GM18870 (cell line): ENCODE measurements around the gene CIRBP.
"Not testable (repeated sequence)": the region's sequence is repeated elsewhere in the genome, so short reads cannot be mapped to it uniquely, and the experiment has no call there.

Experiments used
- ATAC-seq: cut with Tn5 transposase; IDR thresholded peaks from one replicate; pipeline ENCODE4 v1.9.1; 2021; ENCODE audit warnings: moderate library complexity; ENCODE audit not compliant: unreplicated experiment

The CIRBP gene

GRCh38 chr19:1289686-1290025 is 20.5 kb downstream of the CIRBP start:
- ATAC-seq, result no peak

- no peak for ATAC-seq
These were observed 21.1 kb downstream of the CIRBP start for GRCh38 chr19:1290196-1290702.

GRCh38 chr19:1290703-1291651 is 21.8 kb downstream of the CIRBP start:
- no peak for ATAC-seq

- ATAC-seq, result no peak
These were observed 22.8 kb downstream of the CIRBP start for GRCh38 chr19:1291761-1292418.

GRCh38 chr19:1292419-1293151 is 23.5 kb downstream of the CIRBP start:
- no peak for ATAC-seq

GRCh38 chr19:1293782-1294604 is 24.9 kb downstream of the CIRBP start:
- ATAC-seq, result no peak

GRCh38 chr19:1294688-1295087 is 25.6 kb downstream of the CIRBP start:
- ATAC-seq, result no peak

- no peak for ATAC-seq
These were observed 26.3 kb downstream of the CIRBP start for GRCh38 chr19:1295169-1296012.

GRCh38 chr19:1296078-1296477 is 26.9 kb downstream of the CIRBP start:
- no peak for ATAC-seq

- no peak for ATAC-seq
These were observed 27.6 kb downstream of the CIRBP start for GRCh38 chr19:1296575-1297271.

GRCh38 chr19:1298235-1298634 is 29.1 kb downstream of the CIRBP start:
- no peak for ATAC-seq

GRCh38 chr19:1299801-1300200 is 30.7 kb downstream of the CIRBP start:
- ATAC-seq, result no peak

GRCh38 chr19:1300744-1301490 is 31.8 kb downstream of the CIRBP start:
- no peak for ATAC-seq

GRCh38 chr19:1302533-1303239 is 33.6 kb downstream of the CIRBP start:
- ATAC-seq, result no peak

GRCh38 chr19:1304197-1304924 is 35.2 kb downstream of the CIRBP start:
- ATAC-seq, result no peak

GRCh38 chr19:1305354-1305753 is 36.2 kb downstream of the CIRBP start:
- ATAC-seq, result not testable (repeated sequence)

- no peak for ATAC-seq
These were observed 38.2 kb downstream of the CIRBP start for GRCh38 chr19:1307320-1307719.
